Measurements from ENCODE around the gene ALCAM.

- TF ChIP-seq EZH2 (IDR thresholded peaks at IDR 0.05; ENCODE audit: borderline replicate concordance, low read depth, low read length, poor library complexity, severe bottlenecking) = no peak
- no peak for TF ChIP-seq CTCF (conservative IDR thresholded peaks at IDR 0.05; ENCODE audit: low read depth, low read length)
Measured at GRCh38 chr3:105339946-105340345, 26.8 kb upstream of the ALCAM start.
